CD4-positive, alpha-beta T cell treated with Interferon gamma for 1 hour (primary cell): Measurements from ENCODE around the gene ARHGEF39.

Source experiments
- DNase-seq: peaks from one replicate; pipeline ENCODE4 v3.0.0-alpha.2; 2020

Gene ARHGEF39, protein sequence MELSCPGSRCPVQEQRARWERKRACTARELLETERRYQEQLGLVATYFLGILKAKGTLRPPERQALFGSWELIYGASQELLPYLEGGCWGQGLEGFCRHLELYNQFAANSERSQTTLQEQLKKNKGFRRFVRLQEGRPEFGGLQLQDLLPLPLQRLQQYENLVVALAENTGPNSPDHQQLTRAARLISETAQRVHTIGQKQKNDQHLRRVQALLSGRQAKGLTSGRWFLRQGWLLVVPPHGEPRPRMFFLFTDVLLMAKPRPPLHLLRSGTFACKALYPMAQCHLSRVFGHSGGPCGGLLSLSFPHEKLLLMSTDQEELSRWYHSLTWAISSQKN

DNA sequence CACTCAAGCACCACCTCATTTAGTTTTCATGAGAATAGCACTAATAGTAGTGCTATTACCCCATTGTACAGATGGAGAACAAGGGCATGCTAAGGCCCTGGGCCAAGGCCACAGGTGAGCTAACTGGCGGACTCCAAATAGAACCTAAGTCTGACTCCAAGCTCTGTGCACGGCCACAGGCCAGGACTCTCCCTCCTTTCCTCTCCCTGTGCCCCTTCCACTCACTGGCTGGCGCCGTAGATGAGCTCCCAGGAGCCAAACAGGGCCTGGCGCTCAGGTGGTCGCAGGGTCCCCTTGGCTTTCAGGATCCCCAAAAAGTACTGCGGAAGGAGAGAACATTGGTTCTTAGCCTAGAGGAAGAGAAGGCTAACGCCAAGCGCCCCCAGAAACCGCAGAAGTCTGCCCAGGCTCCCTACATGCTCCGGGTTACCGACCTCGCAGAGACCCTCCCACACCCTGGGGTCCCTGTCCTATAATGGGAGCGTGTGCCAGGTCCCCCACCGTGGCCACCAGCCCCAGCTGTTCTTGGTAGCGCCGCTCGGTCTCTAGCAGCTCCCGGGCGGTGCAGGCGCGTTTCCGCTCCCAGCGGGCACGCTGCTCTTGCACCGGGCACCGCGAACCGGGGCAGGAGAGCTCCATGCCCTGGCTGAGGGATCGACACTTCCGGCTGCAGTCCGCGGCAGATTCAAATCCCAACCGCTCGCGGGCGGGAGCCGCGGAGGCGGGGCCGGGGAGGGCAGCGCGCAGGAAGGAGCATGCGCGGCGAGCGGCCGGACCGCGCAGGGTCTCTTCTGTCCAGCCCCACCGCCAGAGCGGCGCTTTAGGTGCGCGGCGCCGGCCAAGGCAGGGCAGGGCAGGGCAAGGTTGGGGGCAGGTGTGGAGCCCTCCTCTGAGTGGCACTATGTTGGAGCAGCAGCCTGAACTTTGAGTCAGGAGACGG, at the start of gene ARHGEF39:
TSS of gene ARHGEF39 (minus strand) at position 665 of the 940 bp plus-strand sequence. CDS start at position 639, 26 bp downstream.
- DNase-seq, result peak; percentile 56

DNA sequence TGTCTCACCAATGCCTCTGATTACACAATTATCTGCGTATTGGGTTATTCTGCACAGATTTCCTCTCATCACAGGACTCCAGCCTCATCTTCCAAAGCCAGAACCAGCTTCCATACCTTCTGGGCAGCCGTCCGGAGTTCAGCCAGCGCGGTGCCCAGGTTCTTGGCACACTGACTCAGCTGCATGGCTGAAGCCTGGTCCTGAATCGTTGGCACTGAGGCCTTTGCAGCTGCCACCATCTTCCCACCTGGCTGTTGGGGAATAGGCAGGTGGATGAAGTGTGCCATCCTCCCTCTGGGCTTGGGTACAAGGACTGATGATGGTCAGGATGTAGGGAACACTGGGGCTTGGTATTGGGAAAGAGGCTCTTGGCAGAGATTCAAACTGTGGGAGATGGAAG, 49.1 kb upstream of the ARHGEF39 start:
- no peak for DNase-seq

DNA sequence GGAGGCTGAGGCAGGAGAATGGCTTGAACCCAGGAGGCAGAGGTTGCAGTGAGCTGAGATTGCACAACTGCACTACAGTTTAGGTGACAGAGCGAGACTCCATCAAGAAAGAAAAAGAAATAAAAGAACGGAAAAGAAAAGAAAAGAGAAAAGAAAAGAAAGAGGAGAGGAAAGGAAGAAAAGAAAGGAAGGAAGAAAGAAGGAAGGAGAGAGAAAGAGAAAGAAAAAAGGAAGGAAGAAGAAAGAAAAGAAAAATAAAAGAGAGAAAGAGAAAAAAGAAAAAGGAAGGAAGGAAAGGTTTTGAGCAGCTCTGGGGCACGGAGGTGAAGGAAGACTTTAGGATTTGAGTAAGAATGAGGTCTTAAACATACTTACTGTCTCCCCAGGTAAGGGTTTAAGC, 48.6 kb upstream of the ARHGEF39 start:
- DNase-seq, result no peak

DNA sequence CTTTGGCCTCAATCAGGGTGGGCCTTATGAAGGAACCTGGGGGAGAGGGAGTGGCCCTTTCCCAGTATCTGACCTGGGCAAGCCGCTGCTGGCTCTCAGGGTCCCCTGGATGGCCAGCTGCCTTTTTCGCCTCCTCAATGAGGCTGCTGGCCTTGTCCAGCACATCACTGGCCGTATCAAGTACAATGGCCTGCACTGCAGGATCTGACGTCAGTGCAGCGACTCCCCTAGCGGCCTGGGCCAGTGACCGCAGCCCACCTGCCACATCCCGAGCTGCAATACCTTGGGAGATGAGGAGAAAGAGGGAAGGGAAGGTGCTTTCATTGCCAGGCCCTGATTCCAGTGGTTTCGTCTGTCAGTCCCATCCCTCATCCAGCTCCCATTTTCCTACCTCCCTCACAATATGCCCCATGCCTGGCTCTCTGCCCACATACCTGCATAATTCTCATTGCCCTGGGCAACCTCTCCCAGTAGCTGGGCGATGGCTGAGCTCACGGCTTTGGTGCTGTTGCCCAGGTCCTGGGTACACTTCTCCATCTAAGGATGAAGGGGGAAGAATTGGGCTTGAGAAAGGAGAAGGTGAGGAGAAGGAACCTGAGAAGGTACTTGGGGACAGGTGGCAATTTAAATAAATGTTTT, 47.9 kb upstream of the ARHGEF39 start:
- no peak for DNase-seq

DNA sequence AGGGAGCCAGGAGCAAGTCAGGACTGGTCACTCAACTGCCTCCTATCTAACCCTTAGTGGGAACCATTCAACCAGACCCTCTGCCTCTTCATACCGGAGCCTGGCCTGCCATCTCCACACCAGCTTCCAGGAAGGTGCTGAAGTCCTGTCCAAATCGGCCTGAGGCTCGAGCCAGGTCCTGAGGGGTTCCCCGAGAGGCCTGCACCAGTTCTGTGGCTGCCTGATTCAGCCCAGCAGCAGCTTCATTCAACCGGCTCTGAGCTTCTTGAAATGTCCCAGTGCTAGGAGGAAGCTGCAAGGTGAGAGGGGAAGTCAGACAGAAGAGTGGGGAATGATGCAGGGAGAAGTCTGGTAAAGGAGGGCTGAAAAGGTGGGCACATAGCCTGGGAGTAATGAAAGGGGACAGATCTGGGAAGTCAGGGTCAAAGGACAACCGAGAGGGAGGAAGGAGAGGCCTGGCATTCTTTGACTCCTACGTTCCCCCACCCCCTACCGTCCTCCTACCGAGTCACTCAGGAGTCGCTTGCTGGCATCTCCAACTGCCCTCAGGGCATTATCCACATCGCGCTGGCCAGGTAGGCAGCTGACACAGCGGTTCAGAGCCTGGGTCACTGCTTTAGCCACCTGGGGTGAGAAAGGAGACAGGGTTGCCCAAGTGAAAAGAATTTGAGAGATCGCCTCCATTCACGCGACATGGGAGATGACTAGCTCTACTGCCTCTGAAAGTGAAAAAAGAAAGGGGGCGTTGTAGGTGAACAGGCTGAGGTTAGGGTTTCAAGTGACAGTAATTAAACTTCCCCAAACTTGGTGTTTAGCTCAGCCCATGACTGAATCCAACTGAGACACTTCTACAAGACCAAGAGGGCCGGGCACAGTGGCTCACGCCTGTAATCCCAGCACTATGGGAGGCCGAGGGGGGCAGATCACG, 46.8 kb upstream of the ARHGEF39 start:
- no peak for DNase-seq

DNA sequence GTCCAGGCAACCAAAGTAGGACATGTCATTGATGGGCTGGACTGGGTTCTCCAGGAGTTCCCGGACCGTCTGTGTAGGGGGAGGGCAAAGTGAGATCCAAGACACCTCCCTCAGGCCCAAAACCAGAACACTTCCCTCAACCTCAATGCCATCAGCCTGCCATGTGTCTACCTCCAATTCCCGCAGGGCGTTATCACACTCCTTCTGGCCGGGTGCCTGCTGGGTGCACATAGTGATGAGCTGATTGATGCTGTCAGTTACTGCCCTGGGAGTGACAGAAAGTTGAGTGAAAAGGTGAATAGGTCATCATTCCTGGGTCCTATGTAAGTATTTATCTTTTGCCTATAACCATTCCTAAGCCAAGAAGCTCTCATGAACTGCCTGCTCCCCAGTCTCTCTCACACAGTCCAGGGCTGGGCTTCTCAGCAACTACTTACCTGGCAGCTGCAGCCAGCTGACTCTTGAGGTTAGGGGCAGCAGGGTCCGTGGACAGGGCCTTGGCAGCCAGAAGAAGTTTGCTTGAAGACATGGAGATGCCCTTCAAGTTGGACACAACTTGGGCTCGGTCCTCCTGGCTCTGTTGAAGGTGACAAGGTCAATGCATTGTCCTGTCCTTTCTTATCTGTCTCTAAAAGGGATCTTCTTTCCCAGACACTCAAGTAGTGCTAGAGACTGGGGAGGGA, 46.0 kb upstream of the ARHGEF39 start:
- no peak for DNase-seq

DNA sequence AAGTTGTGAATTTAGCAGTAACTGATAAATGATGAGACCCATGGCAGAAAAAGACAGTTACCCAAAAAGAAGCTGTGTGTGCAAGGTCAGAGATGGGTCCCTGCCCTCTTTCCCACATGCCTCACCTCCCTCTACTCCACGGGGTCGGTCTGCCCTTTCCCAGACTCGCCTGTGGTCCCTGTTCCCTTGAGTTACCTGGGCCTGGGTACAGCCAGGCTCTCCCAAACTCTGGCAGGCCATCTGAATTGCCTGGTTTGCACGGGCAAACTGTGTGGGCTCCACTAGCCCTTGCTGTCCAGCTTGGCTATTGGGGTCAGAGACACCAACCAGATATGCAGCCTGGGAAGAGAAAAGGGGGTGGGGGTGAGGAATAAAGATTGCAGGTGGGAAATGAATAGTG, 43.2 kb upstream of the ARHGEF39 start:
- DNase-seq, result no peak

DNA sequence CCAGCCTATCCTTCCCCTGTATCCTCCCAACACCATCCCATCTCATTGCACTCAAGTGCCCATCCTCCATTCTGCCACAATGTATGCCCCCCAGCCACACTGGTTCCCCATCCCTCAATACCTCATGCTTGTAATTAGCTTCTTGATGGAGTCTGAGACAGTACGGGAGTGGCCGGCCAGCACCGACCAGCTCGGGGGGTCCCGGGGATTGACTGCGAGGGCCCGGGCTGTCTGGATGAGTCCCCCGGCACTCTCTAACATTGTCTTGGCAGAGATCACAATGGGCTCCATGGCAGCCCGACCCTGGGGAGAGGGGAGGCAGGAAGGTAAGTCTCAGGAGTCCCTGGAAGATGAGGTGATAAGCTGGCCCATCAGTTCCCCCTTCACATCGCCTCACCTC, 42.0 kb upstream of the ARHGEF39 start:
- DNase-seq, result no peak

DNA sequence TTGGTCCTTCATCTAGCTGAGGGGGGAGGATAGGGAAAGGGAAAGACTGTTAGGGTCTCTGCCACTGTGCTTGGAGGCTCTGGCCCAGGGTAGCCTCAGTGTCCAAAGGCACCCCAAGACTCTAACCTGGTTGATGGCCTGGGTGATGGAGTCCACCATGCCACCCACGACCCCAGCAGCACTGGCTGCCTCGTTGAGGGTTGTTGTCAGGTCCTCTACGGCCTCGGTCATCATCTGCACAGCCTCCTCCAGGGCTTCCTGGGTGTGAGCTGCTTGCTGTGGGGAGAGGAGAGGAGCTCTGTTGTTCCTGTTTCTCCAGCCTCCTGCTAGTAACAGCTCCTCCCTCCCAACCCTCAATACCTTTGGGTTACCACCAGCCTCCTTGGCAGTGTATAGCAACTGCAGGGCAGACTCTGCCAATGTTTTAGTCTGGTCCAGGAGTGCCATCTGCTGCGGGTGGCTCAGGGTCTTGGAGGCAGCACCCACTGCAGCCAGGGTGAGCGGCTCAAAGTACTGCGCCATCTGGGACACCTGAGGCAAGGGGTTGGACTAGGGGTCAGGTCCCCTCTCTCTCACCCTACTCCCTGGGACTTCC, 40.9 kb upstream of the ARHGEF39 start:
- DNase-seq, result no peak

DNA sequence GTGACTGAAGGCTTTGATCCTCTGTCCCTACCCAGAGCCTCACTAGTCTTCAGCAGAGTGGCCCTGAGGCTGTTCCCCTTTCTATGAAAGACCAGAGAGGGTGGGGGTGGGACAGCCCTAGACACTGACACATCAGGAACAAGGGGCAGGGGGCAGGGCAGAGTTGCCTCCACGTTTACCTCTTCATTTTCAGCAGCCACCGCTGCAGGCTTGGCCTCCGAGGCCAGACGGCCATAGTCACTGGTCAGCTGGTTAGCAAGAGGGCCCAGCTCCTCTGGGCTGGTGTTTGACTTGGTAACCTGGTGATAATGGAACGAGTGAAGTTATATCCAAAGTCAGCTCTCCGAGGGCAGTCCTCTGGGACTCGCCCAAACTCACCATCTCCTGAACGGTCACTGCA, 40.4 kb upstream of the ARHGEF39 start:
- DNase-seq, result no peak

DNA sequence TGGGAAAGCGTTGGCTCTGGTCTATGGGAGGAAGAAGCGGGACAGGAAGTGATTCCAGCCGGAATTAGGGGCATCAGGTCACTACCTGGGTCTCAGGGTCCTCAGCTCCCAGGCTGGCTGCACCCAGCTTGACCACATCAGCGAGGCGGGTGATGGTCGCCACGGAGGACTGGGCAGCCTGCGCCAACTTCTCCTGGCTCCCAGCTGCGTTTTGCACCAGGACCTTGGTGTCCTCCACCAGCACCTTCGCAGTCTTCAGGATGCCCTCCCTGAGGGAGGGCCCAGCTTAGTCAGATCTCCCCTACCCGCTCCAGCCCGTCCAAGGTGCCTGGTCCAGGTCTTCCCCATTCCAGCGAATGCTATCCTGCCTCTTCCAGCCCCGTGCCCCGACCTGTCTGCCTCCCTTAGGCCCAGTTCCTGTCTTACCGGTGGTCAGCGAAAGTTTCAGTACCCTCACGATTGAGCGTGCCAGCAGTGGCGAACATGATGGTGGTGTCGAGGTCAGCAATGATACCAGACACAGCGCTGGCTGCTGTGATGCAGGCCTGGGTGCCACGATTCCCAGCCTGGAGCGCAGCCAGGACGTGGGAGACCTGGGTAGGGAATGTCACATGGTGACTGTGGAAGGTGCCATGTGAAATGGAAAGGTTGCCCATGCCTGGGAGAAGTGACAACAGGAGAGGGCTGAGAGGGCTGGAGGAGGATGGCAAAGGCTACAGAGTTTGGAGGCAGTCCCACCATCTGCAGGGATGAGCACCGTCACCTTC, 39.1 kb upstream of the ARHGEF39 start:
- DNase-seq, result no peak

DNA sequence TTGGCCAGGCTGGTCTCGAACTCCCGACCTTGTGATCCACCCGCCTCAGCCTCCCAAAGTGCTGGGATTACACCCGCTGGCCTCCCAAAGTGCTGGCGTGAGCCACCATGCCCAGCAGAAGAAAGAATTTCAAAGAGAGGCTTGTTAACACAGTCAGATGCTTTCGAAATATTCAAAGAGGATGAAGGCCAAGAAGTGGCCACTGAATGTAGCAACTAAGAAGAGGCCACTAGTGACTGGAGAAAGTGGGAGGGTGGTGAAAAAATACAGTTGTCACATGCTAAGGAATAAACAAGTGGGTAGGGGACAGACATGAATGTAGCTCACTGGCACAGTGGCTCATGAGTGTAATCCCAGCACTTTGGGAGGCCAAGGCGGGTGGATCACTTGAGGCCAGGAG, 37.7 kb upstream of the ARHGEF39 start:
- no peak for DNase-seq

DNA sequence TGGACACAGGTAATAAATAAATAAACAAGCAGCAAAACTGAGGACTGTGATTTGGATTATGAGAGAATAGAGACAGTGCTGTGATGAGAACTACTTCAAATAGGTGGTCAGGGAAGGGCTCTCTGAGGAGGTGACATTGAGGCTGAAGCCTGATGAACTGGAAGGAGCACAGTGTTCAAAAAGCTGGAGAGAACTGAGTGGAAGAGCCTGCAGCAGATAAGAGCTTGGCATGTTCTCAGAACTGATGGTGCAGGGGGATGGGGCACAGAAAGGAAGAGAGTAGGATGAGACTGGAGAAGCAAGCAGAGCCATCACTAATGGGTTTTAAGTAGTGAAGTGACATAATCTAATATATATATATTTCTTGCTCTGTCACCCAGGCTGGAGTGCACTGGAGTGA, 35.9 kb upstream of the ARHGEF39 start:
- no peak for DNase-seq

DNA sequence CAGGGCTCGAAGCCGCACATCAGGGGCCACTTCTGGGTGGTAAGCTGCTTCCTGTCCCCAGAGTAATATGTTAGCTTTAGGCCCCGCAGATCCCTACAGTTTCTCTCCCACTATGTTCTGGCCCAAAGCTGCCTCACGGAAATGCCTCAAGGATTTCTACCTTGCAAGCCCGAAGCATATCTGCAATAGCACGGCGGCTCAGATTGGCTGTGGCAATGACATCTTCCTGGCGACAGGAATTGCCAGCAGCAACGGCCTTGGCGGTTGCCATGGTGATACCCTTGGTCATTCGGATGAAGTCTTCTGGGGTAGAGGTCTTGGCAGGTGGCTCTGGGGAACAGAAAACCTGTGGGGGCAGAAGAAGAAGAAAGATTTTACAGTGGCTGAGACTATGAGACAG, 35.0 kb upstream of the ARHGEF39 start:
- no peak for DNase-seq

DNA sequence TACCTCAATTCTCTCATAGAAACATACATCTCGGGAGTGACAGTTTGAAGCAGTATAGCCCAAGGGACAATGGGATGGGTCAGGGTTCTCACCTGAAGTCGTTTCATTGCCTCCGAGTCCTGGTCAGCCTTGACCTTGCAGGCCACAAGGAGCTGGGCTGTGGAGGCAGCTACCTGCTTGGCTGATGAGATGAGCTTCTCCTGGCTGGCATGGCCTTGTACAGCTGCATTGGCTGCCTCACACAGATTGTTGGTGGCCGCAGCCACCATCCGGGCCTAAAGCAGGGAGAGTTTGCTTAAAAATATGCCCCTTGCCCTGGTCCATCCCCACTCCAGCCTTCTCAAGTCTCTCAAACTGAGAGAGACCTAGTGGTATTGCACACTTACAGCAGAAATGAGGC, 33.2 kb upstream of the ARHGEF39 start:
- no peak for DNase-seq

DNA sequence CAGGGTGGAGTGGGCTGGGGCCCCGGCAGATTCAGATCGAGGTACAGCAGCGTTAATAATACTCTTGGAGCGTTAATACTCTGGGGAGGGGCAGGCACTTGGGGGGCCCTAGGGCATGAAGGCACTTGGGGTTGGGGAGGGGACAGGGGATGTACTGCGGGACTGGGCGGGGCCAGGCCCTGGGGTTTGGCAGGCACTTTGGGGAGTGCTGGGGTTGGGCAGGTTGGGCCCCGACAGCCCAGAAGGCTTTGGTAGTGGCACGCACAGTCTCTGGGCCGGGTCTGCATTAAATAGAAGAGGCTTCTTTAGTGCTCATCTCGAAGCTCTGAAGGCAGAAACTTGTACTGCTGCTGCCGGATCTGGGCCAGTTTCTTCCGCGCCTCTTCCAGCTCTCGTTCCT, 32.5 kb upstream of the ARHGEF39 start:
- DNase-seq, result no peak

DNA sequence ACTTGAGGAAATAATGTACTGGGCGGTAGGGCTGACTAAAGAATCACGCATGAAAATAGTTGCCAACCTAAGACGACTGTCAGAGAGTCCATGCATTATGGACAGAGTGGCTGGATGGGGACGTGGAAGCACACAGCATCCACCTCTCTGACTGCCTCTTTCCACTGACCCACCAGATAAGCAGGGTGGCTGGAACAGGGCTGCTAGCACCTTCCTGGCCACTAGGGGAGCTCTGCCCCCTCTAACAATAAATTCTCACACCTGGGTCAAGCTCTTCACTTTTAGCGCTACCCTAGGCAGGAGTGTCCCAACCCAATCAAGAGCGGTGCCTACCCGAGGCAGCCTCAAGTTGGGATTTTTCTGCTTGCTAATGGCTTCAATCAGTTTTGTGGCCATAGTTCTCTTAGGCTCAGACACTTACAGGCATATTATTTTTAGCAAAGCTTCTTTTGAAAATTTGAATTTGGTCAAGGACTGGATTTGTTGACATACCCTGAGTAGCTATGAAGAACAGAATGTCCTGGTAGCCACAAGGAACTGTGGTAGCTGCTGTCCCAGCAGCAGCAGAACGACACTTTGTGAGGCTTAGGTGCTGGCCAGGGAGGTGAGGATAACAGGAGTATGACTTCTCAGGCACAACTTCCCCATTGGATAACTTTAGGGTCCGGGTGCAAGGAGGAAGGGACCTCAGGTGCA, 31.7 kb upstream of the ARHGEF39 start:
- DNase-seq, result peak; percentile 60

DNA sequence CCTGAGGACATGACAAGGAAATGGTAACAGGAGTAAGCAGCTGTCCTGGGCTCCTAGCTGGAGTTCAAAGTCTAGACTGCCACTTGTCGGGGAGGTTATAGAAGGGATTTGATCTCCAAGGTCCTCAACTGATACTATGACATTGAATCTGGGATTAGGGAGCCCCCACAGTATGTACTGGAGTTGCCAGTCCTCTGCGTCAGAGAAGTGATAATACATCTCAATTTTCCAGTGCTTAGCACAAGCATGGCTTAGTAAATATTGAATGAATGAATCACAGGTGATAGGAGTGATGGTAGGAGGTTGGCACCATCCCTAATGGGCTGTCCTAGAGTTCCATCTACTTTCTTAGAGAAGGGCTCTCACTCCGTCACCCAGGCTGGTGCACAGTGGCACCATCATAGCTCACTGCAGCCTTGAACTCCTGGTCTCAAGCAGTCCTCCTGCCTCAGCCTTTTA, 31.0 kb upstream of the ARHGEF39 start:
- no peak for DNase-seq

DNA sequence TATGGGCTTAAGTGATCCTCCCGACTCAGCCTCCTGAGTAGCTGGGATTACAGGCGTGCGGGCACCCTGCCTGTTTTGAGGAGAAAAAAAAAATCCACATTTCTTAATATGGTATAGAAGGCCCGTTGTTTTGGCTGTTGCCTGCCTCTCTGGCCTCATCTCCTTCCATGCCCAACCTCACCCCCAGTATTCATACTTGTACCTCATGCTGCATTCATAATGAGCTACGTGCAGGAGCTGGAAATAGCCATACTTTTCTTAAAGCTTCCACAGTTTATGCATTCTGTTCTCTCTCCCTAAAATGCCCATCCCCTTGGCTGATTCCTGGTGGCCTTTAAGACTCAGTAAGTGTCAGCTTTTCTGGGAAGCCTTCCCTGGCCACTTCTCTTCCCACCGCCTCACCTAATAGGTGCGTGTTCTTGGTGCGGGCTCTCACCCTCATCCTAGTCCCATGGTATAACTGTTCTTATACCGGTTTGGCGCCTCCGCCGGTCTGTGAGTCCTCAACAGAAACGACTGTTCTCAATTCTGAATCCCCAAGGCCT, 26.8 kb upstream of the ARHGEF39 start:
- no peak for DNase-seq

DNA sequence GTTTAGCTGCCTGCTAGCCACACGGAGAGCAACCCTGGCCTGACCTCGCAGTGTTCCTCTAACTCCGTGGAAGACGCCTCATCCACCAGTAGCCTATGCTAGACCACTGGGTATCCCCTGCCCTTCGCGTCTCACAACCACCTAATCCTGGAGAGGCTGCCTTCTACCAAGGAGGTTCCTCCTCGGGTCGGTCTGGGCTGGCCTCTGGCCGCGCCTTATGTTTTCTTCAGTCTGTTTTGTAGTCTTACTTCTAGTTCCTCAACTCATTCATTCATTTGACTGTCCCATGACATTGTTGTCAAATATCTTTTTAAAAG, 26.3 kb upstream of the ARHGEF39 start:
- peak; percentile 2 for DNase-seq
